ENCODE results near the gene HSD11B2. TPM values are rescaled to one million over a fixed set of nuclear protein-coding genes. Genes with fewer than 3 reads are reported as not detected.

HSD11B2 gene
- total and polyA plus RNA-seq, 10 of the 15 experiments (the other 5 are each of a cell fraction or from before 2014, with no cell fraction given), result 0.09 to 0.34 (median 0.21) TPM; not detected in 2

DNA sequence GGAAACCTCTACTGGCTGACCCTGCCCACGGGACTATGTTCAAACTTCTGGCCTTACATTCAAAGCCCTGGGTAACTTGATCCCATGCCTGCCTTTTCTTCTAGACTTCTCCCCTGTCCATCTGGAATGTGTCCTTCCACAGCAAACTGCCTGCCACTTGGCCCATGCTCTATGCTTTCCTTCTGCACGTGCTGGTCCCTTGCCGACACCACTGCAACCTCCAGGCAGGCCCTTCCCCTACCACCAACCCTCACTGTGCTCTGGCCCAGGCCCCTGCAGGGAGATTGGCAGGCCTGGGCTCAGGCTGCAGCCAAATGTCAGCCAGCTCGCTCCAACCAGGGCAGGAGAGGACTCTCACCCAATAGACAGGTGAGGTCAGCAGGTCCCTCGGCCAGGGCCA is 11.0 kb downstream of the HSD11B2 start:
- DNase-seq (ENCODE audit: low read depth, low spot score) (no peak), FAIRE-seq (no peak), ATAC-seq (no peak)
- Histone ChIP-seq H3K4me2 (ENCODE audit: control insufficient read depth, insufficient read depth) (no peak overlapping the region), H3K27ac (ENCODE audit: control insufficient read depth, insufficient read depth) (no peak overlapping the region), H2AFZ (ENCODE audit: control insufficient read depth, low read depth, low read length) (no peak overlapping the region), H3K9ac (ENCODE audit: control insufficient read depth, insufficient read depth, low read length) (no peak overlapping the region), H3K27me3 (replicated peaks in 1 of 2; ENCODE audit: control insufficient read depth in 2 of 2, insufficient read depth in 2 of 2, low read length in 1 of 2) (no peaks in the 10 kb centered on the region), H3K4me1 (ENCODE audit: control insufficient read depth, insufficient read depth, low read length) (peaks cover 10% of the 10 kb centered on the region), H4K20me1 (ENCODE audit: control insufficient read depth, insufficient read depth) (0 out of 2 replicates have a peak, but pooled peaks cover 4% of the 10 kb centered on the region), H3K36me3 (ENCODE audit: control insufficient read depth in 2 of 2, insufficient read depth in 2 of 2, low read length in 1 of 2) (peaks cover 4 to 21% of the 10 kb centered on the region in 2 experiments), H3K9me3 (replicated peaks; ENCODE audit: control insufficient read depth, insufficient read depth, low read length) (no peaks in the 10 kb centered on the region), H3K4me3 (no peak overlapping the region), H3K79me2 (ENCODE audit: control insufficient read depth, insufficient read depth, low read length) (no peaks in the 10 kb centered on the region)
- BruUV-seq (replicated peaks), result no TSS peak
- ChIA-PET CTCF (interaction anchor here (1.0 to 7.7 kb wide), 2 partner anchors 15 to 25 kb away, joined by 3 to 84 read pairs; partner anchors contain the start of gene ZDHHC1), SMC1A (ENCODE audit: uncharacterized antibody, unreplicated experiment) (no interaction called here), RAD21 (ENCODE audit: unreplicated experiment) (no interaction called here), POLR2A (no interaction called here)
- intact Hi-C loops (cut with micrococcal nuclease; ENCODE audit: unreplicated experiment), result no loop called here
- TF ChIP-seq EP300 (IDR thresholded peaks at IDR 0.05; ENCODE audit: borderline replicate concordance in 1 of 2, control insufficient read depth in 1 of 2, low read depth in 2 of 2, low read length in 2 of 2), result no peak
- no peak for TF ChIP-seq EED (IDR thresholded peaks at IDR 0.05; ENCODE audit: low read depth)
- TF ChIP-seq, protein P1, sequence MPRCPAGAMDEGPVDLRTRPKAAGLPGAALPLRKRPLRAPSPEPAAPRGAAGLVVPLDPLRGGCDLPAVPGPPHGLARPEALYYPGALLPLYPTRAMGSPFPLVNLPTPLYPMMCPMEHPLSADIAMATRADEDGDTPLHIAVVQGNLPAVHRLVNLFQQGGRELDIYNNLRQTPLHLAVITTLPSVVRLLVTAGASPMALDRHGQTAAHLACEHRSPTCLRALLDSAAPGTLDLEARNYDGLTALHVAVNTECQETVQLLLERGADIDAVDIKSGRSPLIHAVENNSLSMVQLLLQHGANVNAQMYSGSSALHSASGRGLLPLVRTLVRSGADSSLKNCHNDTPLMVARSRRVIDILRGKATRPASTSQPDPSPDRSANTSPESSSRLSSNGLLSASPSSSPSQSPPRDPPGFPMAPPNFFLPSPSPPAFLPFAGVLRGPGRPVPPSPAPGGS (IDR thresholded peaks at IDR 0.05; ENCODE audit: borderline replicate concordance, insufficient read depth, low read depth, low read length, poor library complexity, severe bottlenecking), result no peak
- TF ChIP-seq HDGF (IDR thresholded peaks at IDR 0.05), result no peak
- TF ChIP-seq POLR2A (IDR thresholded peaks at IDR 0.05; ENCODE audit: low read depth, low read length), result no peak; the same call in 1 of the 2 replicates
- TF ChIP-seq, protein P2, sequence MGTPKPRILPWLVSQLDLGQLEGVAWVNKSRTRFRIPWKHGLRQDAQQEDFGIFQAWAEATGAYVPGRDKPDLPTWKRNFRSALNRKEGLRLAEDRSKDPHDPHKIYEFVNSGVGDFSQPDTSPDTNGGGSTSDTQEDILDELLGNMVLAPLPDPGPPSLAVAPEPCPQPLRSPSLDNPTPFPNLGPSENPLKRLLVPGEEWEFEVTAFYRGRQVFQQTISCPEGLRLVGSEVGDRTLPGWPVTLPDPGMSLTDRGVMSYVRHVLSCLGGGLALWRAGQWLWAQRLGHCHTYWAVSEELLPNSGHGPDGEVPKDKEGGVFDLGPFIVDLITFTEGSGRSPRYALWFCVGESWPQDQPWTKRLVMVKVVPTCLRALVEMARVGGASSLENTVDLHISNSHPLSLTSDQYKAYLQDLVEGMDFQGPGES (IDR thresholded peaks at IDR 0.05), result no peak
- in situ Hi-C loops (cut with MboI), result no loop called here
- 97% methylated on average over 5 of the region's 5 CpGs for WGBS (ENCODE audit: insufficient coverage, insufficient replicate concordance, low lambda C conversion rate, missing lambda C conversion rate)
